Uterus (tissue), 2 donors: Measurements from ENCODE around the gene UPB1.

Source experiments
- POLR2A ChIP-seq, 2 donors: fragments of 450-650 bp; IDR thresholded peaks; one replicate each; pipeline ENCODE4 v1.6.1; 2016; ENCODE audit warnings: antibody characterized with exemption in 2 of 2, mild to moderate bottlenecking in 1 of 2, moderate library complexity in 1 of 2
- TF ChIP-seq, protein P1 (sequence below), 4 experiments: fragments of 200-600 bp in 2 of 4; fragments of 450-650 bp in 2 of 4; sonication (generic) in 2 of 4; IDR thresholded peaks; one replicate each; pipeline ENCODE4 v1.5.1; 2016 to 2019; ENCODE audit warnings: antibody characterized with exemption in 4 of 4, mild to moderate bottlenecking in 2 of 4, moderate library complexity in 1 of 4

DNA sequence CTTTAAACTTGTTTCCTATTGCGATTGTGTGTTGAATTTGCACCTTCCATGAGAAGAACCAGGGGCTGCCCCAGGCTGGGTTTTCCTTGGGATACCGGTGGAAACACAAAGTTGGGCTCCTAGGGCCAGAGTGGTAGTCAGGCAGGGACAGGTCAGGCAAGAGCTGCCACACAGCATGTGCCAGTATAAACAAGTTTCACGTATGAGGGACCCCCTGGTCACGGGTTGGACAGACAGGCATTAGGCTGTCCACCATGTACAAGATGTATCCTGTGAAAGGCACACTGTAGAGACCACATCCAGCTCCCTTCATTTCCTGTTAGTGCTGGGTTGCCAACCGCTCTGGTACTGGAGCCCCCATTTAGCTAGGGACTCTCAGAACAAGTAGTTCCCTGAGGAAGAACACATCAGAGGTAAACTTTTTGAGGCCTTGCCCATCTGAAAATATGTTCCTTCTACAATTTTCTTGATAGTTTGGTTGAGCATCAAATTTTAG is 8.8 kb downstream of the UPB1 start:
- TF ChIP-seq POLR2A (IDR thresholded peaks at IDR 0.05) = no peak
- TF ChIP-seq, protein P1, sequence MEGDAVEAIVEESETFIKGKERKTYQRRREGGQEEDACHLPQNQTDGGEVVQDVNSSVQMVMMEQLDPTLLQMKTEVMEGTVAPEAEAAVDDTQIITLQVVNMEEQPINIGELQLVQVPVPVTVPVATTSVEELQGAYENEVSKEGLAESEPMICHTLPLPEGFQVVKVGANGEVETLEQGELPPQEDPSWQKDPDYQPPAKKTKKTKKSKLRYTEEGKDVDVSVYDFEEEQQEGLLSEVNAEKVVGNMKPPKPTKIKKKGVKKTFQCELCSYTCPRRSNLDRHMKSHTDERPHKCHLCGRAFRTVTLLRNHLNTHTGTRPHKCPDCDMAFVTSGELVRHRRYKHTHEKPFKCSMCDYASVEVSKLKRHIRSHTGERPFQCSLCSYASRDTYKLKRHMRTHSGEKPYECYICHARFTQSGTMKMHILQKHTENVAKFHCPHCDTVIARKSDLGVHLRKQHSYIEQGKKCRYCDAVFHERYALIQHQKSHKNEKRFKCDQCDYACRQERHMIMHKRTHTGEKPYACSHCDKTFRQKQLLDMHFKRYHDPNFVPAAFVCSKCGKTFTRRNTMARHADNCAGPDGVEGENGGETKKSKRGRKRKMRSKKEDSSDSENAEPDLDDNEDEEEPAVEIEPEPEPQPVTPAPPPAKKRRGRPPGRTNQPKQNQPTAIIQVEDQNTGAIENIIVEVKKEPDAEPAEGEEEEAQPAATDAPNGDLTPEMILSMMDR (IDR thresholded peaks at IDR 0.05) = no peak
